IMR-90 (cell line): Measurements from ENCODE around the gene PIGU. TPM values are rescaled to one million over a fixed set of nuclear protein-coding genes. Genes with fewer than 3 reads are reported as not detected.

Experiments
- ATAC-seq: fragments of 200-7000 bp; cut with Tn5 transposase; 2 replicates; pipeline ENCODE4 v1.9.1; 2020; ENCODE audit warnings: low read depth, mild to moderate bottlenecking, moderate library complexity
- BruUV-seq: library from RNA; stranded (reverse); fragments of 400-500 nt; replicated peaks from 2 replicates; lab custom pipeline; 2021; lab: Mats Ljungman, UMichigan
- CTCF ChIA-PET: fragments of 300-600 bp; formaldehyde crosslinking; extraction: SDS; loops from one replicate; lab custom pipeline; 2021; ENCODE audit warnings: antibody characterized with exemption; lab: Yijun Ruan, JAX
- POLR2A ChIA-PET: fragments of 300-600 bp; sonication (Branson Sonifier 250); formaldehyde crosslinking; loops from one replicate; lab custom pipeline; 2022; ENCODE audit warnings: antibody characterized with exemption; ENCODE audit not compliant: unreplicated experiment; lab: Charles Lee
- DNase-seq: peaks from one replicate; pipeline ENCODE4 v3.0.0; 2013
- H2AFZ ChIP-seq: replicated peaks from 2 replicates; pipeline ENCODE3; 2013; ENCODE audit warnings: low read length, mild to moderate bottlenecking; ENCODE audit not compliant: poor library complexity
- H2AK5ac ChIP-seq: 2 replicates; pipeline ENCODE4 v1.6.1; 2013; ENCODE audit warnings: low read depth, low read length, inconsistent platforms
- H2AK9ac ChIP-seq: replicated peaks from 2 replicates; pipeline ENCODE3; 2013; ENCODE audit warnings: mild to moderate bottlenecking, low read depth, low read length, moderate library complexity; ENCODE audit not compliant: poor library complexity
- H2BK120ac ChIP-seq: 2 replicates; pipeline ENCODE4 v1.6.1; 2013; ENCODE audit warnings: low read depth, low read length, inconsistent platforms
- H2BK15ac ChIP-seq: 3 replicates; pipeline ENCODE4 v1.6.1; 2013; ENCODE audit warnings: low read depth, low read length, inconsistent platforms
- H2BK20ac ChIP-seq: 2 replicates; pipeline ENCODE4 v1.6.1; 2013; ENCODE audit warnings: low read depth, mild to moderate bottlenecking, inconsistent platforms, low read length, moderate library complexity
- H2BK5ac ChIP-seq: 2 replicates; pipeline ENCODE4 v1.6.1; 2013; ENCODE audit warnings: mild to moderate bottlenecking, low read depth, low read length, inconsistent platforms; ENCODE audit not compliant: poor library complexity, severe bottlenecking
- H3K14ac ChIP-seq: replicated peaks from 2 replicates; pipeline ENCODE4 v1.6.1; 2013; ENCODE audit warnings: low read depth, low read length, inconsistent platforms
- H3K18ac ChIP-seq: 2 replicates; pipeline ENCODE4 v1.6.1; 2013; ENCODE audit warnings: low read depth, low read length, control low read depth
- H3K23ac ChIP-seq: 2 replicates; pipeline ENCODE4 v1.6.1; 2013; ENCODE audit warnings: low read depth, low read length, inconsistent platforms
- H3K27ac ChIP-seq: 2 replicates; pipeline ENCODE4 v1.5.1; 2013; ENCODE audit warnings: mild to moderate bottlenecking, control low read depth, low read length; ENCODE audit not compliant: insufficient read depth
- H3K27me3 ChIP-seq: 2 replicates; pipeline ENCODE4 v1.6.1; 2013; ENCODE audit warnings: low read length; ENCODE audit not compliant: control insufficient read depth, insufficient read depth
- H3K36me3 ChIP-seq: 2 replicates; pipeline ENCODE4 v1.6.1; 2013; ENCODE audit warnings: low read length, mixed read lengths; ENCODE audit not compliant: control insufficient read depth, insufficient read depth
- H3K4ac ChIP-seq: 2 replicates; pipeline ENCODE4 v1.6.1; 2013; ENCODE audit warnings: low read depth, low read length, inconsistent platforms
- H3K4me1 ChIP-seq: 2 replicates; pipeline ENCODE4 v1.6.1; 2013; ENCODE audit warnings: low read length, mixed read lengths; ENCODE audit not compliant: control insufficient read depth, insufficient read depth
- H3K4me2 ChIP-seq: 2 replicates; pipeline ENCODE4 v1.6.1; 2013; ENCODE audit warnings: low read depth, mild to moderate bottlenecking, control low read depth, low read length, moderate library complexity
- H3K4me3 ChIP-seq: 2 replicates; pipeline ENCODE4 v1.5.1; 2013; ENCODE audit warnings: low read depth, mild to moderate bottlenecking, control low read depth, low read length, moderate library complexity; ENCODE audit not compliant: insufficient read depth
- H3K56ac ChIP-seq: 2 replicates; pipeline ENCODE4 v1.6.1; 2013; ENCODE audit warnings: low read length, inconsistent platforms; ENCODE audit not compliant: insufficient read depth; ENCODE audit errors: extremely low read depth
- H3K79me1 ChIP-seq, 2 experiments: 2 replicates each; pipeline ENCODE4 v1.6.1; 2013; ENCODE audit warnings: low read length in 2 of 2, inconsistent platforms in 1 of 2, low read depth in 1 of 2
- H3K9ac ChIP-seq: 2 replicates; pipeline ENCODE4 v1.6.1; 2013; ENCODE audit warnings: low read depth, low read length, control low read depth
- H3K9me1 ChIP-seq: 2 replicates; pipeline ENCODE4 v1.6.1; 2013; ENCODE audit warnings: low read length, inconsistent platforms; ENCODE audit not compliant: insufficient read depth
- H3K9me3 ChIP-seq: 2 replicates; pipeline ENCODE4 v1.6.1; 2013; ENCODE audit warnings: low read length; ENCODE audit not compliant: control insufficient read depth, insufficient read depth
- H4K20me1 ChIP-seq: 2 replicates; pipeline ENCODE4 v1.6.1; 2013; ENCODE audit warnings: low read length, inconsistent platforms; ENCODE audit not compliant: insufficient read depth
- H4K5ac ChIP-seq: 2 replicates; pipeline ENCODE4 v1.6.1; 2013; ENCODE audit warnings: mild to moderate bottlenecking, low read depth, low read length, control low read depth
- H4K8ac ChIP-seq, 2 experiments: 2 replicates each; pipeline ENCODE4 v1.6.1; 2013; ENCODE audit warnings: low read depth in 2 of 2, low read length in 2 of 2, control low read depth in 1 of 2, inconsistent platforms in 1 of 2
- H4K91ac ChIP-seq: 2 replicates; pipeline ENCODE4 v1.6.1; 2013; ENCODE audit warnings: low read depth, low read length, inconsistent platforms; ENCODE audit not compliant: insufficient read depth
- CHD1 ChIP-seq: IDR thresholded peaks from 2 replicates; pipeline ENCODE4 v1.6.1; 2012; ENCODE audit warnings: low read depth, low read length, improper control_type of control experiment
- RAD21 ChIP-seq: IDR thresholded peaks from 2 replicates; pipeline ENCODE4 v1.6.1; 2012; ENCODE audit warnings: low read length, improper control_type of control experiment
- WGBS, 2 experiments: methylation state at CpG; one replicate each; pipeline versions ENCODE4 v1.1.5 to v1.1.7; 2013; ENCODE audit warnings: missing lambda C conversion rate in 2 of 2; ENCODE audit not compliant: insufficient read length in 1 of 2; ENCODE audit errors: extremely low coverage in 2 of 2; 5-methylcytosine and 5-hydroxymethylcytosine counted together
- dilution Hi-C: fragments of 300-500 bp; cut with HindIII; formaldehyde crosslinking; loops from one replicate; pipeline ENCODE4 v1.14.3; 2018; ENCODE audit warnings: low sequenced_read_pairs; ENCODE audit not compliant: unreplicated experiment
- in situ Hi-C: fragments of 300-500 bp; cut with MboI; formaldehyde crosslinking; loops from 3 replicates; pipeline ENCODE4 v1.14.3; 2019; ENCODE audit warnings: low sequenced_read_pairs, inconsistent platforms, mixed read lengths
- intact Hi-C: fragments of 100-400 bp; cut with micrococcal nuclease; formaldehyde crosslinking; loops from 2 replicates; pipeline ENCODE4 v1.10.0; 2022
- polyA plus RNA-seq, 3 experiments: library from polyadenylated mRNA; depleted of rRNA; stranded (reverse); fragments of >200 nt; gene quantifications; 2 replicates each; pipeline ENCODE4 v1.2.3, GENCODE V29; 2012; ENCODE audit warnings: low replicate concordance in 1 of 3
- total RNA-seq: library from RNA; depleted of rRNA; stranded (reverse); fragments of >200 nt; gene quantifications from 2 replicates; pipeline ENCODE4 v1.2.3, GENCODE V29; 2012

The PIGU gene
- total and polyA plus RNA-seq, 2 of the 4 experiments (the other 2 are of a cell fraction): 11.1 to 31.1 TPM

GRCh38 chr20:34549291-34549928 lies 127.5 kb downstream of the PIGU start:
- Histone ChIP-seq H4K8ac (no peak overlapping the region), H3K14ac (no peak overlapping the region), H3K36me3 (no peaks in the 10 kb centered on the region), H3K27me3 (no peaks in the 10 kb centered on the region), H3K9ac (no peak overlapping the region), H3K4me2 (no peak overlapping the region), H3K56ac (no peak overlapping the region), H3K4me1 (no peaks in the 10 kb centered on the region), H3K79me1 (no peaks in the 10 kb centered on the region), H2BK15ac (no peak overlapping the region), H2BK5ac (no peak overlapping the region), H3K27ac (no peak overlapping the region), H3K18ac (no peak overlapping the region), H4K5ac (no peak overlapping the region), H2AK9ac (no peak overlapping the region), H3K4me3 (no peak overlapping the region), H2BK20ac (no peak overlapping the region), H2BK120ac (no peak overlapping the region), H3K23ac (no peak overlapping the region), H2AK5ac (no peak overlapping the region), H4K91ac (no peak overlapping the region; the same call in 1 of the 2 replicates), H3K9me3 (no peaks in the 10 kb centered on the region), H2AFZ (peak overlapping the region; percentile 60), H4K20me1 (no peaks in the 10 kb centered on the region; the same call in 1 of the 2 replicates), H3K9me1 (0 out of 2 replicates have a peak, but pooled peaks cover 5% of the 10 kb centered on the region), H3K4ac (no peak overlapping the region)
- no peak for ATAC-seq
- TF ChIP-seq CHD1 (no peak), RAD21 (no peak)
- in situ Hi-C loops (no loop called here), intact Hi-C loops (no loop called here), dilution Hi-C loops (no loop called here)
- BruUV-seq: no TSS peak
- DNase-seq: peak; percentile 15
- CTCF ChIA-PET: no interaction called here
- 44% methylated on average over 13 of the region's 20 CpGs; no CpG with 5 or more reads in 1 of the 2 experiments for WGBS, 2 experiments
- POLR2A ChIA-PET: no interaction called here
